Measurements from ENCODE around the gene TXNRD1. TPM values are rescaled to one million over a fixed set of nuclear protein-coding genes. Genes with fewer than 3 reads are reported as not detected.
"Not testable (repeated sequence)": the region's sequence is repeated elsewhere in the genome, so short reads cannot be mapped to it uniquely, and the experiment has no call there.

Gene TXNRD1
- total RNA-seq, 2 donors from 2014 or later, result 69.2 to 119 TPM

GRCh38 chr12:104386461-104386860 is 170.9 kb downstream of the TXNRD1 start:
- no peak overlapping the region for H3K27ac Mint-ChIP-seq
- ATAC-seq (replicated peaks), result no peak
- peaks cover 4% of the 10 kb centered on the region for H3K4me1 Mint-ChIP-seq
- H3K27me3 Mint-ChIP-seq, result peaks cover 3% of the 10 kb centered on the region
- H3K4me3 Mint-ChIP-seq, result no peak overlapping the region
- no peaks in the 10 kb centered on the region for H3K9me3 Mint-ChIP-seq
- H3K36me3 Mint-ChIP-seq (ENCODE audit: low read depth), result no peaks in the 10 kb centered on the region

- no peak for ATAC-seq (replicated peaks)
- Mint-ChIP-seq H3K4me3 (no peak overlapping the region), H3K27ac (no peak overlapping the region), H3K9me3 (no peaks in the 10 kb centered on the region), H3K36me3 (ENCODE audit: low read depth) (no peaks in the 10 kb centered on the region), H3K27me3 (no peaks in the 10 kb centered on the region), H3K4me1 (peaks cover 4% of the 10 kb centered on the region)
Measured at GRCh38 chr12:104387190-104387589, 171.6 kb downstream of the TXNRD1 start.

GRCh38 chr12:104394086-104394485 is 178.5 kb downstream of the TXNRD1 start:
- H3K27me3 Mint-ChIP-seq; ATAC-seq (replicated peaks); H3K27ac Mint-ChIP-seq; H3K36me3 Mint-ChIP-seq (ENCODE audit: low read depth); H3K4me3 Mint-ChIP-seq; H3K4me1 Mint-ChIP-seq: not testable (repeated sequence)
- peaks cover 14% of the 10 kb centered on the region for H3K9me3 Mint-ChIP-seq

Other genes starting within 250 kb of the TXNRD1 start
- gene TDG, start 249.9 kb upstream of the TXNRD1 start, total RNA-seq, result 10 to 100 TPM; 35.9 to 38.2 TPM
- gene GLT8D2, start 165.6 kb upstream of the TXNRD1 start, total RNA-seq, result under 1 TPM in 1 of 2 donors, not detected in 1; 0.58 TPM
- gene HCFC2, start 151.2 kb upstream of the TXNRD1 start, total RNA-seq, result 10 to 100 TPM in 1 of 2 donors, 1 to 10 TPM in 1; 9.2 to 11.7 TPM
- gene NFYB, start 77.6 kb upstream of the TXNRD1 start, total RNA-seq, result 10 to 100 TPM in 1 of 2 donors, 1 to 10 TPM in 1; 8.9 to 15.1 TPM
- gene EID3, start 88.0 kb downstream of the TXNRD1 start, total RNA-seq, result 1 to 10 TPM; 3.0 to 7.3 TPM
- gene CHST11, start 241.2 kb downstream of the TXNRD1 start, total RNA-seq, result 10 to 100 TPM; 36.2 to 61.7 TPM

All from activated T-helper 17 cell treated with anti-CD3 and anti-CD28 coated beads, Interleukin-2, amount 50 U/mL, for 72 hours (primary cell).